GM12892 (cell line): ENCODE results near the gene P2RX3.

Experiments
- POLR2A ChIP-seq: IDR thresholded peaks from 2 replicates; pipeline ENCODE4 v1.6.1; 2011; ENCODE audit warnings: low read depth, low read length, control low read depth
- POLR2AphosphoS5 ChIP-seq: IDR thresholded peaks from 2 replicates; pipeline ENCODE4 v1.6.1; 2011; ENCODE audit warnings: low read depth, low read length, control low read depth
- TAF1 ChIP-seq: IDR thresholded peaks from 2 replicates; pipeline ENCODE4 v1.6.1; 2011; ENCODE audit warnings: low read depth, mild to moderate bottlenecking, control low read depth, low read length, borderline replicate concordance

DNA sequence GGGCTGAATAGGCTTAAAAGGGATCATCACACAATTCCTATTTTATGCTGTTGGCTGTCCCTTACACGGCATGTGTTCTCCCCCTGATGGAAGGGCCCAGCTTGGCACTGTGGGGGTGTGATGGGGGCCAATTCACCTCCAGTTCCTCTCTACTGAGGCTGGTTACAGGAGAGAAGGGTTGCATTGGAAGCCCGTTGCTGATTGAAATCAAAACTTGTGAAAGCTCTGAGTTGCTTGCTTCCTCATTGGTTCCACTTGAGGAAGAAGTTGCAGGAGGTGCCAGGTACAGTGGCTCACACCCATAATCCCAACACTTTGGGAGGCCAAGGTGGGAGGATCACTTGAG lies 65.6 kb downstream of the P2RX3 start:
- TF ChIP-seq POLR2A (no peak), TAF1 (no peak), POLR2AphosphoS5 (no peak)
